Vagina (tissue), 2 donors: ENCODE measurements around the gene POT1. TPM values are rescaled to one million over a fixed set of nuclear protein-coding genes. Genes with fewer than 3 reads are reported as not detected.

Source experiments
- DNase-seq, 2 donors: peaks; one replicate each; pipeline ENCODE4 v3.0.0-alpha.2; 2017; ENCODE audit errors: extremely low spot score in 2 of 2
- H3K27ac ChIP-seq: fragments of 200-600 bp; sonication (generic); one replicate; pipeline ENCODE4 v1.5.1; 2019
- H3K27me3 ChIP-seq: fragments of 200-600 bp; sonication (generic); one replicate; pipeline ENCODE4 v1.5.1; 2019
- H3K36me3 ChIP-seq, 2 donors: fragments of 200-600 bp; sonication (generic); one replicate each; pipeline ENCODE4 v1.5.1; 2017 to 2019
- H3K4me1 ChIP-seq: fragments of 200-600 bp; sonication (generic); one replicate; pipeline ENCODE4 v1.5.1; 2019
- H3K4me3 ChIP-seq, 2 donors: fragments of 200-600 bp; sonication (generic); 1 replicate in 1 of 2; 2 replicates in 1 of 2; pipeline ENCODE4 v1.5.1; 2016 to 2019
- H3K9me3 ChIP-seq: fragments of 200-600 bp; sonication (generic); one replicate; pipeline ENCODE4 v1.5.1; 2019
- CTCF ChIP-seq, 3 experiments: fragments of 450-650 bp in 2 of 3; fragments of 200-600 bp in 1 of 3; sonication (generic) in 1 of 3; IDR thresholded peaks; one replicate each; pipeline ENCODE4 v1.5.1; 2017 to 2019; ENCODE audit warnings: antibody characterized with exemption in 3 of 3, mild to moderate bottlenecking in 2 of 3, moderate library complexity in 2 of 3
- POLR2A ChIP-seq, 2 donors: fragments of 450-650 bp; IDR thresholded peaks; one replicate each; pipeline ENCODE4 v1.6.1; 2017; ENCODE audit warnings: antibody characterized with exemption in 2 of 2, mild to moderate bottlenecking in 2 of 2, moderate library complexity in 2 of 2
- POLR2AphosphoS5 ChIP-seq, 2 donors: sonication (generic); formaldehyde crosslinking; IDR thresholded peaks; one replicate each; pipeline ENCODE4 v1.9.0; 2017; ENCODE audit warnings: antibody characterized with exemption in 2 of 2, mild to moderate bottlenecking in 2 of 2, low read depth in 1 of 2; ENCODE audit not compliant: insufficient read depth in 1 of 2
- intact Hi-C: fragments of 100-400 bp; cut with DNase I; formaldehyde crosslinking; loops from one replicate; pipeline ENCODE4 v1.15.1; 2023
- total RNA-seq: library from RNA; depleted of rRNA; stranded (reverse); fragments of >200 nt; gene quantifications from one replicate; pipeline ENCODE4 v1.2.3, GENCODE V29; 2016

Gene POT1
- total RNA-seq, 1 donor from 2014 or later = 30.9 TPM

- no peak for TF ChIP-seq CTCF (IDR thresholded peaks at IDR 0.05)
- no peak for TF ChIP-seq POLR2AphosphoS5 (IDR thresholded peaks at IDR 0.05; ENCODE audit: insufficient read depth in 1 of 2, low read depth in 1 of 2)
- no peak for TF ChIP-seq POLR2A (IDR thresholded peaks at IDR 0.05)
- DNase-seq = no peak
- H3K27ac ChIP-seq = no peak overlapping the region
- no peaks in the 10 kb centered on the region for H3K9me3 ChIP-seq
- H3K4me1 ChIP-seq = no peaks in the 10 kb centered on the region
- no peak overlapping the region for H3K4me3 ChIP-seq
- no peaks in the 10 kb centered on the region for H3K36me3 ChIP-seq
- intact Hi-C loops = no loop called here
- H3K27me3 ChIP-seq = no peaks in the 10 kb centered on the region
These were observed 129.2 kb downstream of the POT1 start for GRCh38 chr7:124800386-124800785.

- no peak for DNase-seq
- Histone ChIP-seq H3K9me3 (no peaks in the 10 kb centered on the region), H3K4me1 (no peaks in the 10 kb centered on the region), H3K27ac (no peak overlapping the region), H3K4me3 (no peak overlapping the region), H3K36me3 (no peaks in the 10 kb centered on the region), H3K27me3 (no peaks in the 10 kb centered on the region)
- intact Hi-C loops = no loop called here
- TF ChIP-seq POLR2AphosphoS5 (IDR thresholded peaks at IDR 0.05; ENCODE audit: insufficient read depth in 1 of 2, low read depth in 1 of 2) (no peak), CTCF (IDR thresholded peaks at IDR 0.05) (no peak), POLR2A (IDR thresholded peaks at IDR 0.05) (no peak)
These were observed 130.2 kb downstream of the POT1 start for GRCh38 chr7:124799448-124799847.

GRCh38 chr7:124796771-124797170 lies 132.9 kb downstream of the POT1 start:
- H3K4me1 ChIP-seq = no peaks in the 10 kb centered on the region

GRCh38 chr7:124792696-124793095 lies 136.9 kb downstream of the POT1 start:
- no peaks in the 10 kb centered on the region for H3K27me3 ChIP-seq
- DNase-seq = no peak
- intact Hi-C loops = no loop called here
- H3K9me3 ChIP-seq = no peaks in the 10 kb centered on the region
- TF ChIP-seq POLR2AphosphoS5 (IDR thresholded peaks at IDR 0.05; ENCODE audit: insufficient read depth in 1 of 2, low read depth in 1 of 2) = no peak
- no peak for TF ChIP-seq CTCF (IDR thresholded peaks at IDR 0.05)
- no peak for TF ChIP-seq POLR2A (IDR thresholded peaks at IDR 0.05)
- H3K4me3 ChIP-seq = no peak overlapping the region
- no peaks in the 10 kb centered on the region for H3K4me1 ChIP-seq
- H3K27ac ChIP-seq = no peak overlapping the region
- H3K36me3 ChIP-seq = no peaks in the 10 kb centered on the region

More at GRCh38 chr7:124796771-124797170, 132.9 kb downstream of the POT1 start:
- no peaks in the 10 kb centered on the region for H3K36me3 ChIP-seq
- no peak for TF ChIP-seq CTCF (IDR thresholded peaks at IDR 0.05)
- TF ChIP-seq POLR2A (IDR thresholded peaks at IDR 0.05) = no peak
- no peaks in the 10 kb centered on the region for H3K27me3 ChIP-seq
- no peak overlapping the region for H3K4me3 ChIP-seq
- no peak for DNase-seq
- H3K27ac ChIP-seq = no peak overlapping the region
- no peaks in the 10 kb centered on the region for H3K9me3 ChIP-seq
- intact Hi-C loops = no loop called here

- intact Hi-C loops = no loop called here
- H3K4me1 ChIP-seq = no peaks in the 10 kb centered on the region
- no peak overlapping the region for H3K27ac ChIP-seq
These were observed 137.6 kb downstream of the POT1 start for GRCh38 chr7:124792002-124792401.

More at GRCh38 chr7:124792002-124792401, 137.6 kb downstream of the POT1 start:
- TF ChIP-seq CTCF (IDR thresholded peaks at IDR 0.05) = no peak
- no peak for TF ChIP-seq POLR2A (IDR thresholded peaks at IDR 0.05)
- no peak for TF ChIP-seq POLR2AphosphoS5 (IDR thresholded peaks at IDR 0.05; ENCODE audit: insufficient read depth in 1 of 2, low read depth in 1 of 2)
- no peaks in the 10 kb centered on the region for H3K9me3 ChIP-seq
- H3K36me3 ChIP-seq = no peaks in the 10 kb centered on the region
- H3K27me3 ChIP-seq = no peaks in the 10 kb centered on the region
- H3K4me3 ChIP-seq = no peak overlapping the region
- no peak for DNase-seq
